Measurements from ENCODE around the gene SPACA1.

SPACA1 gene

GRCh38 chr6:88107241-88107640 lies 59.6 kb downstream of the SPACA1 start:
- no peak for FAIRE-seq

GRCh38 chr6:88111991-88112390 lies 64.3 kb downstream of the SPACA1 start:
- no peak for FAIRE-seq

GRCh38 chr6:88114838-88115237 lies 67.2 kb downstream of the SPACA1 start:
- no peak for FAIRE-seq

GRCh38 chr6:88115307-88115706 lies 67.7 kb downstream of the SPACA1 start:
- FAIRE-seq: no peak

- no peak for FAIRE-seq
These were observed 68.6 kb downstream of the SPACA1 start for GRCh38 chr6:88116276-88116675.

Data from G401.6 (cell line).